ENCODE data around the gene GLCE.

Gene GLCE

GRCh38 chr15:69160141-69160993 is at the start of gene GLCE:
TSS of gene GLCE (plus strand) at chr15:69160635. CDS start at chr15:69255807, 95,172 bp downstream.
- DNase-seq, result peak; percentile 96

GRCh38 chr15:69114331-69114928 is 46.0 kb upstream of the GLCE start:
- DNase-seq, result no peak

GRCh38 chr15:69115031-69115430 is 45.4 kb upstream of the GLCE start:
- no peak for DNase-seq

- DNase-seq, result no peak
Observed at GRCh38 chr15:69116391-69116790, 44.0 kb upstream of the GLCE start.

GRCh38 chr15:69117431-69117871 is 43.0 kb upstream of the GLCE start:
- no peak for DNase-seq

- no peak for DNase-seq
Observed at GRCh38 chr15:69118089-69118488, 42.3 kb upstream of the GLCE start.

GRCh38 chr15:69119001-69119400 is 41.4 kb upstream of the GLCE start:
- DNase-seq, result no peak

- DNase-seq, result no peak
Observed at GRCh38 chr15:69119683-69120395, 40.6 kb upstream of the GLCE start.

- DNase-seq, result no peak
Observed at GRCh38 chr15:69120732-69121131, 39.7 kb upstream of the GLCE start.

- DNase-seq, result no peak
Observed at GRCh38 chr15:69121198-69121828, 39.1 kb upstream of the GLCE start.

- no peak for DNase-seq
Observed at GRCh38 chr15:69125236-69125635, 35.2 kb upstream of the GLCE start.

GRCh38 chr15:69126054-69126469 is 34.4 kb upstream of the GLCE start:
- peak; percentile 79 for DNase-seq

- no peak for DNase-seq
Observed at GRCh38 chr15:69127306-69127705, 33.1 kb upstream of the GLCE start.

GRCh38 chr15:69128667-69129311 is 31.6 kb upstream of the GLCE start:
- DNase-seq, result peak; percentile 35

- DNase-seq, result peak; percentile 70
Observed at GRCh38 chr15:69131362-69132220, 28.8 kb upstream of the GLCE start.

GRCh38 chr15:69132430-69132829 is 28.0 kb upstream of the GLCE start:
- DNase-seq, result no peak

GRCh38 chr15:69132977-69133861 is 27.2 kb upstream of the GLCE start:
- DNase-seq, result peak; percentile 63

GRCh38 chr15:69133862-69134519 is 26.4 kb upstream of the GLCE start:
- no peak for DNase-seq

- peak; percentile 67 for DNase-seq
Observed at GRCh38 chr15:69134791-69135190, 25.6 kb upstream of the GLCE start.

- no peak for DNase-seq
Observed at GRCh38 chr15:69135499-69135898, 24.9 kb upstream of the GLCE start.
